Tibial nerve (tissue), 3 donors: ENCODE data around the gene VAMP8.

ENCODE experiments used
- CTCF ChIP-seq, 5 experiments: fragments of 200-600 bp in 3 of 5; fragments of 450-650 bp in 2 of 5; sonication (generic) in 3 of 5; IDR thresholded peaks; one replicate each; pipeline ENCODE4 v1.5.1; 2016 to 2019; ENCODE audit warnings: antibody characterized with exemption in 5 of 5, mild to moderate bottlenecking in 3 of 5, moderate library complexity in 2 of 5
- POLR2A ChIP-seq, 2 donors: fragments of 450-650 bp; IDR thresholded peaks; one replicate each; pipeline ENCODE4 v1.6.1; 2017; ENCODE audit warnings: antibody characterized with exemption in 2 of 2, mild to moderate bottlenecking in 2 of 2, moderate library complexity in 2 of 2

- TF ChIP-seq CTCF (IDR thresholded peaks at IDR 0.05): no peak
- TF ChIP-seq POLR2A (IDR thresholded peaks at IDR 0.05): no peak
Measured at GRCh38 chr2:85577063-85577385, 362 bp upstream of the VAMP8 start.
